ENCODE results near the gene OR2F1.

- no peak for TF ChIP-seq CTCF (IDR thresholded peaks at IDR 0.05)
- no peak for TF ChIP-seq POLR2AphosphoS5 (IDR thresholded peaks at IDR 0.05; ENCODE audit: low read depth, low read length)
- no peak for TF ChIP-seq REST (IDR thresholded peaks at IDR 0.05; ENCODE audit: insufficient read depth in 1 of 2, low read depth in 2 of 2, low read length in 1 of 2)
- TF ChIP-seq SIN3A (IDR thresholded peaks at IDR 0.05; ENCODE audit: borderline replicate concordance, insufficient read depth, low read depth, low read length): no peak
Measured at GRCh38 chr7:143910473-143911248, 44.0 kb upstream of the OR2F1 start.

Measured in Panc1 (cell line).